AG08396 (cell line): ENCODE data around the gene BEST4.
A peak's percentile ranks its signal among the peaks of the same experiment; 100 is the strongest.
"Not testable (repeated sequence)": the region's sequence is repeated elsewhere in the genome, so short reads cannot be mapped to it uniquely, and the experiment has no call there.

Experiments used
- DNase-seq: peaks from one replicate; pipeline ENCODE4 v3.0.0; 2012; ENCODE audit warnings: low spot score, mixed read lengths

Gene BEST4

DNA sequence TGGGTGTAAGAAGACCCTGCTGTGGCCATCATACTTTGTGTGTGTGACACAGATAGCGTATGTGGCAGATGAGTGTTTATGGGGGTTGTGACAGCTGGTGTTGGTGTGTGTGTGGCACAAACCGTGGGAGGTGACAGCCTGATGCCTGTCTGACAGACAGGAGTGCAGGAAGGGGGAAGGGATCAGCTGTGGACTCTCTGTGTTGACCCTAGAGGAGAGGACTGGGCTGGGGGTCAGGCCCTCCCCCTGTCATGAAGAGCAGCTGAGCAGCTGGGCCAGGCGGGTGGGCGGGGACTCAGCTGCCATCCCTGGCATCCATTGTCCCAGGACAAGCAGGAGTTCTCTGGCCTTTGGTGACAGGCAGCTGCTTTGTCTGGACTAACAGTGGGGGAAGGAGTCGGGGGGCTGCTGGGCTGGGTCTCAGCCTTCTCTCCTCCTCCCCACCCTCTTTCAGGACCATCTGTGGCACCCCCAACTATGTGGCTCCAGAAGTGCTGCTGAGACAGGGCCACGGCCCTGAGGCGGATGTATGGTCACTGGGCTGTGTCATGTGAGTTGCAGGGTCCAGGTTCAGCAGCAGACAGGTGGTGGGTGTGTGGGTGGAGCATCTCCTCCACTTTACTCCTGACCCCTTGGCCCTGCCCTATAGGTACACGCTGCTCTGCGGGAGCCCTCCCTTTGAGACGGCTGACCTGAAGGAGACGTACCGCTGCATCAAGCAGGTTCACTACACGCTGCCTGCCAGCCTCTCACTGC is 14.5 kb upstream of the BEST4 start:
- DNase-seq: no peak

DNA sequence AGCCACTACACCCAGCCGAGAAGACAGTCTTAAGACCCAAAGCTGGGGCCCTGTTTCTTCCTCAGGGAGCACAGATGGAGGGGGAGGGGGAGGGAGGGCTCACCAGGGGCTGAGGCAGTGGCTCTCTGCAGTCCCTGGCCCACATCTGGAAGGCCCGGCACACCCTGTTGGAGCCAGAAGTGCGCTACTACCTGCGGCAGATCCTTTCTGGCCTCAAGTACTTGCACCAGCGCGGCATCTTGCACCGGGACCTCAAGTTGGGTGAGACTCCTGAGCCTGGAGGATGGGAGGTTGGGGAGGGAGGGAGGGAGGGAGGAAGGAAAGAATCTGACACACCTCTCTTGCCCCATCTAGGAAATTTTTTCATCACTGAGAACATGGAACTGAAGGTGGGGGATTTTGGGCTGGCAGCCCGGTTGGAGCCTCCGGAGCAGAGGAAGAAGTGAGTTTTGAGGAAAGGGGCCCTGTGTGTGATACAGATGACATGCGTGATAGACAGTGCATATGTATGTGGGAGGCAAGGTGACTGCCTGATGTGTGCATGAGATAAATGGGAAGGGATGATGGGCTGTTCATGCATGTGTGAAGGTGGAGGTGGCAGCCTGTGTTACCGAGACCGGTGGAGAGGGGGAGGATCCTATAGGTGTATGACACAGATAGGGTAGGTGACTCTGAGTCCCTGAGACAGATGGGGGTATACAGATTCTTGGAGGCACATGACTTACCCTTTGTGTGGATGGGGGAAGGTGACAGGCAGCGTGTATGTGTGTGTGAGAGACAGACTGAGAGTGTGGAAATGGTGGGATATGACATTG is 13.7 kb upstream of the BEST4 start:
- DNase-seq: no peak

GRCh38 chr1:44799770-44800584 is 12.0 kb upstream of the BEST4 start, which contains the start of gene PLK3:
TSS of gene PLK3 (plus strand) at chr1:44800377. CDS start at chr1:44800464, 87 bp downstream.
- DNase-seq: peak; percentile 98

- no peak for DNase-seq
Measured at GRCh38 chr1:44798481-44799365, 10.8 kb upstream of the BEST4 start.

GRCh38 chr1:44797886-44798285 is 9.9 kb upstream of the BEST4 start:
- DNase-seq: not testable (repeated sequence)

- no peak for DNase-seq
Measured at GRCh38 chr1:44792736-44793502, 4.9 kb upstream of the BEST4 start.

GRCh38 chr1:44790968-44791801 is 3.2 kb upstream of the BEST4 start:
- DNase-seq: no peak

DNA sequence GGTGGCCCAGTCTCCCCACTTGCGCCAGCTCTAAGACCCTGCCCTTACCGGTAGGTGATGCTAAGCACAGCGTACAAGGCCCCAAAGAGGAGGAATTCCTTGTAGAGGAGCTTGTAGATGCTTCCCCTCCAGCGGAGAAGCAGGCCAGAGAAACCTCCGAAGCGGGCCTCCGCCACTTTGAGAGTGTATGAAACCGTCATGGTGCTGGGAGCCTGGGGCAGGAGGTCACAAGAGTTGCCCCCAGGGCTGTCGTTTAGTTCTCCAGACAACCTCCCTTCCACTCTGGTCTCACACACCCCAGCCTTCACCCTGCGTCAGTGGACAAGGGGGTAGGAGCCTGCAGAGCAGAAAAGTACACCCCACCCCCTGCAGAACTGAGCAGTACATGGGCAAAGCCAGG is 464 bp downstream of the BEST4 start:
- DNase-seq: no peak

DNA sequence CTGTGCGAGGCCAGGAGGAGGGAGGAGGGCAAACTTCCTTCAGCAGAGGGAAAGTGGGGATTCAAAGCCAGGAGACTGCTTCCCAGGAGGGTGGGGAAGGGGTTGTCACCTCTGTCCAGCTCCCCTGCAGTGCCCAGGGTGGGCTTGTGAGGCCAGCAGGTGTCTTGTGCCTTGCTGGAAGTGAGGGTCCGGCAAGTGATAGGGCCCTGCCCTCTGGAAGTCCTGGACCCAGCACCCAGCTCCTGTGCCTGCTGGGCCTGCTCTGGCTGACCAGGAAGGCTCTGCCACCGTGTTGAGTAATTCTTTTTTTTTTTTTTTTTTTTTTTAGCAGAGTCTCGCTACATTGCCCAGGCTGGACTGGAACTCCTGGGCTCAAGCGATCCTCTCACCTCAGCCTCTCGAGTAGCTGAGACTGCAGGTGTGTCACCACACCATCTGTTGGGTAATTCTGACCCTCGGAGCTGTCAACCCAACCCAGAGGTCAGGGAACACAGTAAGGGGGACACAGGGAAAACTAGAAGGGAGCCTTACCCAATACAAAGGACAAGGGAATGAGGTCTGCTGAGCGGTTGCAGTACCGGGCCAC is 1.0 kb downstream of the BEST4 start:
- DNase-seq: no peak

DNA sequence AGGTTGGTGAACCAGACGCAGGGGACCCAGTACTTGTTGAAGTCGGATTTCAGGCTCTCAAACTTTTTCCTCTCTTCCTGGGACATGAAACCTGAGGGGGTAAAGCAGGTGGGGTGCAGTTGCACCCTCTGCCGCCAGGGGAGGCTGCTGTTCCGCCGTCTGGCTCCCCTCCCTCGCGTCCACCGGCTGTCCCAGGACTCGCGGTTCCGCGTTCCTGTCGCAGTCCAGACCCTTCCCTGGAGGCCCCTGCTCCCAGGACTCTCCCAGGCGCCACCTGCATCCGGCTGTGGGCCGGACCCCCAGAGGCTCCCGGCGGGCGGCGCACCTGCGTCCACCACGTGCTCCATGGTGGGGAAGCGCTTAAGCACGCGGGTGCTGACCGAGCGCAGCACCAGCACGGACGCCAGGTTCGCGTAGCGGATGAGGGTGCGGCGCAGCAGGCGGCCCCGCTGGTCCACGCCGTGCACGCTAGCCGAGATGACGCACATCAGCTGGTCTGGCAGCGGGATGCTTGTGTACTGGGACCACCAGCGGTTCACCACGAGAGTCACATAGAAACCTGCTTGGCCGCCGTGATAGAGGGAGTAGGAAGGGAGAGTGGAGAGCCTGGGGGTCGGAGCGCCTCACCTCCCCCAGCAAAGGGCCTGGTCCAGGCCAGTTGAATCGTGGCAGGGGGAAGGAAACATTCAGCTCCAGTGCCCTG is 1.7 kb downstream of the BEST4 start:
- DNase-seq: peak; percentile 75

GRCh38 chr1:44785501-44786137 is 2.4 kb downstream of the BEST4 start:
- no peak for DNase-seq

DNA sequence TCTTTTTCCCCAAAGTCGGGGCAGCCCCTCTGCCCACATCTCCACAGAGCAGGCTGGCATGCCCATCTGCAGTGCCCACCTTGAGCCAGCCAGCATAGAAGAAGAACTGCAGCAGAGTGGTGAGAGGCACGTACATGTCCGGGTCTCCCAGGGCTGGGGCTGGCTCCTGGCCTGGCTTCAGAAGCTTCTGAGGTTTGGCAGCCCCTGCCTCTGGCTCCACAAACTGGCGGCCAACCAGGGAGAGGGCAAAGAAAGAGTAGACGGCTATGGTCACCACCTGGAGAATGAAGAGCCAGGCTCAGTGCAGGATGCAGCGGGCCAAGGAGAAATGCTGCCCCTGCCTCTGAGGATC is 3.0 kb downstream of the BEST4 start:
- DNase-seq: no peak

DNA sequence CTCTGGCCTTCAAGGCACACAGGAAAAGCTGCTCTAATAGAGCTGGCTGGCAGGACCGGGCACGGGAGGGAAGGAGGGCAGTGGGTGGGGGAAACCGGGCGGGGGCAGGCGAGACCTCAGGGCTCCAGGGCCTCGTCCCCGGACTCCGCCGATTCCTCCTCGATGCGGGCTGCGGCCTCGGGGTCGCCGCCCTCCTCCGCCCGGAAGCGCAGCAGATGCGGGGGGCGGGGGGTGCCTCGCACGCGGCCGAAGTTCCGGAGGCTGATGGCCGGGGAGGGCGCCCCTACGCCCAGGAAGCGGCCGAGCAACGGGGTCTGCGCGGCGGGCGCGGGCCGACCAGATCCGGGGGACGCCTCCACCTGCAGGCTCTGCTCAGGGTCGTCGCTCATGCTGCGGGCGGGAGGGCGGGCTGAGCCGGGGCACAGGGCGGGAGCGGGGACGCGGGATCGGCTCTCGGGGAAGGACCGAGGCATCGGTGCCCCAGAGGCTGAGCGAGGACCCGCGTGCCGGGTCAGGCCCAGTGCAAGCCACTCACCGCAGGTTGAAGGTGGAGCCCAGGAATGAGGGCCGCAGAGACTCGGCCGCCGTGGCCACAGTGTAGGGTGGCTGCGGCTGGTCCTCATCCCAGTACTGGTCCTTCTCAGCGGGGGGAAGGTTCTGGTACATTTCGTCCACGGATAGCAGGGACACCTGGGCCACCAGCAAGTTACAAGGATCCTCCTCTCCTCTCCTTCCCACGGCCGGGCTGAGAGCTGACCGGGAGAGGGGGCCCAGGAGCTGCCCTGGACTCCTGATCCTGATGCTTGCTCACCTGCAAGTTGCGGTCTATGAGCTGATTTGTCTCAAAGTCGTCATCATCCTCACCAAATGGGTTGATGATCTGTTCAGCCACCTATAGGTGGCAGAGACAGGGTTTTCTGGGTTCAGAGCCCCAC is 3.6 kb downstream of the BEST4 start:
- no peak for DNase-seq

GRCh38 chr1:44783697-44784093 is 4.3 kb downstream of the BEST4 start:
- no peak for DNase-seq

GRCh38 chr1:44780583-44781121 is 7.3 kb downstream of the BEST4 start:
- no peak for DNase-seq

- DNase-seq: no peak
Measured at GRCh38 chr1:44778705-44779576, 9.0 kb downstream of the BEST4 start.
